HepG2 (cell line): Measurements from ENCODE around the gene CDC37L1. TPM values are rescaled to one million over a fixed set of nuclear protein-coding genes. Genes with fewer than 3 reads are reported as not detected.

Experiments
- BHLHE40 ChIP-seq: IDR thresholded peaks from 2 replicates; pipeline ENCODE4 v1.6.1; 2011; ENCODE audit warnings: low read length, improper control_type of control experiment
- ESRRA ChIP-seq: sonication (generic); formaldehyde crosslinking; IDR thresholded peaks from 2 replicates; pipeline ENCODE4 v1.5.1; 2020; ENCODE audit warnings: mild to moderate bottlenecking, low read depth, missing genetic modification reagents
- HMGA1 ChIP-seq: sonication (generic); formaldehyde crosslinking; conservative IDR thresholded peaks from 2 replicates; pipeline ENCODE4 v1.4.0; 2020; ENCODE audit warnings: missing genetic modification reagents
- MAF1 ChIP-seq: sonication (generic); formaldehyde crosslinking; IDR thresholded peaks from 2 replicates; pipeline ENCODE4 v1.5.0; 2020; ENCODE audit warnings: missing genetic modification reagents, borderline replicate concordance
- MAFK ChIP-seq, 2 experiments: IDR thresholded peaks in 1 of 2; conservative IDR thresholded peaks in 1 of 2; 2 replicates each; pipeline ENCODE4 v1.6.1; 2011; ENCODE audit warnings: improper control_type of control experiment in 2 of 2, low read length in 2 of 2
- MXD1 ChIP-seq: sonication (generic); formaldehyde crosslinking; IDR thresholded peaks from 2 replicates; pipeline ENCODE4 v1.4.0; 2020; ENCODE audit warnings: mild to moderate bottlenecking, missing genetic modification reagents
- PBX3 ChIP-seq: sonication (generic); formaldehyde crosslinking; IDR thresholded peaks from 2 replicates; pipeline ENCODE4 v1.8.1; 2023; ENCODE audit warnings: missing genetic modification reagents, inconsistent platforms, borderline replicate concordance
- RXRB ChIP-seq: IDR thresholded peaks from 2 replicates; pipeline ENCODE4 v1.6.1; 2016; ENCODE audit warnings: borderline replicate concordance, missing genetic modification reagents, missing compliant biosample characterization
- SKI ChIP-seq: fragments of 450-650 bp; IDR thresholded peaks from one replicate; pipeline ENCODE4 v1.6.1; 2018; ENCODE audit warnings: mild to moderate bottlenecking; ENCODE audit not compliant: partially characterized antibody
- TCF7L2 ChIP-seq: IDR thresholded peaks from 2 replicates; pipeline ENCODE4 v1.6.1; 2011; ENCODE audit warnings: mild to moderate bottlenecking, low read depth, low read length, moderate library complexity
- ZBTB44 ChIP-seq: sonication (generic); formaldehyde crosslinking; IDR thresholded peaks from 2 replicates; pipeline ENCODE4 v1.4.0; 2020; ENCODE audit warnings: missing genetic modification reagents
- ZNF136 ChIP-seq: sonication (generic); formaldehyde crosslinking; IDR thresholded peaks from 2 replicates; pipeline ENCODE4 v1.8.1; 2022; ENCODE audit warnings: low read depth, mild to moderate bottlenecking, moderate library complexity, missing genetic modification reagents
- ZNF614 ChIP-seq: IDR thresholded peaks from 2 replicates; pipeline ENCODE4 v1.6.1; 2018; ENCODE audit warnings: missing biosample characterization, missing genetic modification reagents, inconsistent platforms, borderline replicate concordance
- ZNF660 ChIP-seq: sonication (generic); formaldehyde crosslinking; IDR thresholded peaks from 2 replicates; pipeline ENCODE4 v1.5.1; 2020; ENCODE audit warnings: mild to moderate bottlenecking, low read depth, missing genetic modification reagents, borderline replicate concordance
- ZNF773 ChIP-seq: sonication (generic); formaldehyde crosslinking; IDR thresholded peaks from 2 replicates; pipeline ENCODE4 v1.4.0; 2020; ENCODE audit warnings: missing genetic modification reagents, borderline replicate concordance
- ZNF777 ChIP-seq: sonication (generic); formaldehyde crosslinking; IDR thresholded peaks from 2 replicates; pipeline ENCODE4 v1.4.0; 2020; ENCODE audit warnings: missing genetic modification reagents
- ZNF800 ChIP-seq: sonication (generic); formaldehyde crosslinking; IDR thresholded peaks from 2 replicates; pipeline ENCODE4 v1.4.0; 2020; ENCODE audit warnings: missing genetic modification reagents
- polyA plus RNA-seq, 8 experiments: library from polyadenylated mRNA; depleted of rRNA in 3 of 8; stranded (reverse) in 7 of 8; unstranded in 1 of 8; fragments of >200 nt; fragmentation: Illumina TruSeq in 4 of 8; extraction: Trizol in 4 of 8; gene quantifications; 2 replicates each; pipeline versions ENCODE4 v1.2.1 to v1.2.3, GENCODE V29; 2011 to 2016; ENCODE audit warnings: low read depth in 4 of 8, missing spikeins in 1 of 8, mixed read lengths in 1 of 8; ENCODE audit not compliant: insufficient read depth in 1 of 8
- total RNA-seq, 5 experiments: library from RNA; depleted of rRNA; stranded (reverse); fragments of >200 nt; fragmentation: Illumina TruSeq; extraction: Trizol; gene quantifications; 2 replicates each; pipeline ENCODE4 v1.2.3, GENCODE V29; 2016; ENCODE audit warnings: low read depth in 1 of 5
- TF ChIP-seq, protein P1 (sequence below): sonication (generic); formaldehyde crosslinking; IDR thresholded peaks from 2 replicates; pipeline ENCODE4 v1.4.0; 2020; ENCODE audit warnings: missing genetic modification reagents, low read depth, mild to moderate bottlenecking, borderline replicate concordance
- TF ChIP-seq, protein P2 (sequence below): sonication (generic); formaldehyde crosslinking; IDR thresholded peaks from 2 replicates; pipeline ENCODE4 v1.8.1; 2023; ENCODE audit warnings: missing genetic modification reagents, mild to moderate bottlenecking, borderline replicate concordance
- TF ChIP-seq, protein P3 (sequence below): sonication (generic); formaldehyde crosslinking; IDR thresholded peaks from 2 replicates; pipeline ENCODE4 v1.8.1; 2022; ENCODE audit warnings: mild to moderate bottlenecking, missing genetic modification reagents

Gene CDC37L1
- total and polyA plus RNA-seq, 2 of the 13 experiments (the other 11 are each of a cell fraction or from before 2014, with no cell fraction given) = 5.5 to 17.0 TPM

DNA sequence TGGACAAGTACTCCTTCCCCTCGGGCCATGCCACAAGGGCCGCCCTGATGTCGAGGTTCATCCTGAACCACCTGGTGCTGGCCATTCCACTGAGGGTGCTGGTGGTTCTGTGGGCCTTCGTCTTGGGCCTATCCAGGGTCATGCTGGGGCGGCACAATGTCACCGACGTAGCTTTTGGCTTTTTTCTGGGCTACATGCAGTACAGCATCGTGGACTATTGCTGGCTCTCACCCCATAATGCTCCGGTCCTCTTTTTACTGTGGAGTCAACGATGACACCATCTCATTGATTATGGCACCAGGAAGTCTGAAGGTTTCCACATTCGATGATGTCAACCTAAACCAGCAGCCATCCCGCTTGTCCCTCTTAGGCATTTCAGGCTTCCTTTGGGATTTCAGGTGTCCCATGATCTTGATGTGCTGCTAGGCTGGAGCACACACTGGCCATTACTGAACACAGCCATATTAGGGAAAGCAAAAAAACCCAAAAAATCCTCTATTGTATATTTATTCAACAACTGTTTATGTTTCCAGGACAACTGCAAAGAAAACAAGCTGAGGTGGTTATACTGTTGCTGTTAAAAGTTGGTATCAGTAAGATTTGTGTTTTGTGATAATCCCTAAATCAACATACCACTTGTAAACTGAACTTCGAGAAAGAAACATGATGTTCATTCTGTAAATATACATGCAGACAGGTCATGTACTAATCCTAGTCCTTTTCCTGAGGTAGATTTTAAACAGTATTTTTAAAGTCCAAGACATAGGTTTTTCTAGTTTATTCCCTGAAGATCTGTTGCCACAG is 16.2 kb upstream of the CDC37L1 start (continued):
- TF ChIP-seq RXRB (CRISPR knock-in tag) = no peak
- TF ChIP-seq, protein P1, sequence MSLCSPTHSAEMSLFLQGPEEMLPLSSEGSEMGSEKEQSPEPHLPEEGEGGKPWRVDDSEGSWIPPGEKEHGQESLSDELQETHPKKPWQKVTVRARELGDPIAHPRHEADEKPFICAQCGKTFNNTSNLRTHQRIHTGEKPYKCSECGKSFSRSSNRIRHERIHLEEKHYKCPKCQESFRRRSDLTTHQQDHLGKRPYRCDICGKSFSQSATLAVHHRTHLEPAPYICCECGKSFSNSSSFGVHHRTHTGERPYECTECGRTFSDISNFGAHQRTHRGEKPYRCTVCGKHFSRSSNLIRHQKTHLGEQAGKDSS (CRISPR knock-in tag) = no peak
- TF ChIP-seq PBX3 (CRISPR knock-in tag) = no peak
- TF ChIP-seq ESRRA (CRISPR knock-in tag) = no peak
- TF ChIP-seq MXD1 = 0 out of 2 replicates have a peak, but pooled peaks have one; percentile 71
- no peak for TF ChIP-seq ZNF660
- TF ChIP-seq ZNF773 (CRISPR knock-in tag) = no peak
- TF ChIP-seq, protein P2, sequence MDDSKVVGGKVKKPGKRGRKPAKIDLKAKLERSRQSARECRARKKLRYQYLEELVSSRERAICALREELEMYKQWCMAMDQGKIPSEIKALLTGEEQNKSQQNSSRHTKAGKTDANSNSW (CRISPR knock-in tag) = no peak
- TF ChIP-seq BHLHE40 = no peak
- no peak for TF ChIP-seq SKI
- TF ChIP-seq ZNF777 = no peak
- TF ChIP-seq ZNF136 = no peak
- TF ChIP-seq, protein P3, sequence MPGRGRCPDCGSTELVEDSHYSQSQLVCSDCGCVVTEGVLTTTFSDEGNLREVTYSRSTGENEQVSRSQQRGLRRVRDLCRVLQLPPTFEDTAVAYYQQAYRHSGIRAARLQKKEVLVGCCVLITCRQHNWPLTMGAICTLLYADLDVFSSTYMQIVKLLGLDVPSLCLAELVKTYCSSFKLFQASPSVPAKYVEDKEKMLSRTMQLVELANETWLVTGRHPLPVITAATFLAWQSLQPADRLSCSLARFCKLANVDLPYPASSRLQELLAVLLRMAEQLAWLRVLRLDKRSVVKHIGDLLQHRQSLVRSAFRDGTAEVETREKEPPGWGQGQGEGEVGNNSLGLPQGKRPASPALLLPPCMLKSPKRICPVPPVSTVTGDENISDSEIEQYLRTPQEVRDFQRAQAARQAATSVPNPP = no peak
- 0 out of 2 replicates have a peak, but pooled peaks have one; percentile 20 for TF ChIP-seq ZNF614 (CRISPR knock-in tag)
- TF ChIP-seq MAFK (conservative IDR thresholded peaks at IDR 0.05 in 1 of 2, IDR thresholded peaks at IDR 0.05 in 1 of 2; ENCODE audit: low read length in 2 of 2) = no peak
- no peak for TF ChIP-seq ZNF800 (CRISPR knock-in tag)
- TF ChIP-seq MAF1 (CRISPR knock-in tag) = no peak
- no peak for TF ChIP-seq ZBTB44 (CRISPR knock-in tag)
- no peak for TF ChIP-seq HMGA1 (CRISPR knock-in tag)
- TF ChIP-seq TCF7L2 = no peak
